WTC11 (cell line): Measurements from ENCODE around the gene GCM1.

Source experiments
- ATF3 ChIP-seq: sonication (generic); formaldehyde crosslinking; conservative IDR thresholded peaks from 2 replicates; pipeline ENCODE4 v1.8.1; 2022; ENCODE audit warnings: mild to moderate bottlenecking, missing genetic modification reagents
- CTCF ChIP-seq: fragments of 200-600 bp; IDR thresholded peaks from 2 replicates; pipeline ENCODE4 v1.8.0; 2022; ENCODE audit warnings: antibody characterized with exemption
- PRDM15 ChIP-seq: sonication (generic); formaldehyde crosslinking; IDR thresholded peaks from 2 replicates; pipeline ENCODE4 v1.8.0; 2022; ENCODE audit warnings: missing genetic modification reagents
- ZNF263 ChIP-seq: sonication (generic); formaldehyde crosslinking; IDR thresholded peaks from 2 replicates; pipeline ENCODE4 v1.8.1; 2022; ENCODE audit warnings: low read depth, mild to moderate bottlenecking, moderate library complexity, missing genetic modification reagents
- ZNF532 ChIP-seq: fragments of 250-450 bp; sonication (Bioruptor Pico); IDR thresholded peaks from 2 replicates; pipeline ENCODE4 v1.9.0; 2021; ENCODE audit warnings: mild to moderate bottlenecking, borderline replicate concordance

- no peak for TF ChIP-seq CTCF
- TF ChIP-seq PRDM15: no peak
- no peak for TF ChIP-seq ZNF263 (CRISPR knock-in tag)
- no peak for TF ChIP-seq ZNF532 (CRISPR knock-in tag)
- no peak for TF ChIP-seq ATF3 (CRISPR knock-in tag)
These were observed 33.5 kb downstream of the GCM1 start for GRCh38 chr6:53115113-53115512.
